GM23338 (cell line): ENCODE data around the gene MTIF2. TPM values are rescaled to one million over a fixed set of nuclear protein-coding genes. Genes with fewer than 3 reads are reported as not detected.

Source experiments
- ATAC-seq: fragments of 200-7000 bp; cut with Tn5 transposase; 3 replicates; pipeline ENCODE4 v1.9.1; 2020
- DNase-seq: peaks from one replicate; pipeline ENCODE4 v3.0.0-alpha.2; 2015; ENCODE audit warnings: low spot score
- H2AFZ ChIP-seq: fragments of 200-600 bp; sonication (generic); 2 replicates; pipeline ENCODE4 v1.8.0; 2016; ENCODE audit warnings: antibody characterized with exemption, mild to moderate bottlenecking, moderate library complexity
- H3F3A ChIP-seq: fragments of 200-600 bp; sonication (generic); replicated peaks from 2 replicates; pipeline ENCODE4 v1.8.0; 2017; ENCODE audit warnings: antibody characterized with exemption, mixed run types, low read depth
- H3K27ac ChIP-seq: fragments of 200-600 bp; sonication (generic); 2 replicates; pipeline ENCODE4 v1.6.1; 2016; ENCODE audit warnings: low read depth
- H3K27me3 ChIP-seq: fragments of 200-600 bp; sonication (generic); 2 replicates; pipeline ENCODE4 v1.8.0; 2016; ENCODE audit warnings: mild to moderate bottlenecking, mixed run types, moderate library complexity; ENCODE audit not compliant: insufficient read depth
- H3K36me3 ChIP-seq: fragments of 200-600 bp; sonication (generic); 2 replicates; pipeline ENCODE4 v1.8.0; 2016; ENCODE audit warnings: mild to moderate bottlenecking; ENCODE audit not compliant: insufficient read depth
- H3K4me1 ChIP-seq: fragments of 200-600 bp; sonication (generic); 2 replicates; pipeline ENCODE4 v1.8.0; 2016; ENCODE audit warnings: mild to moderate bottlenecking, moderate library complexity; ENCODE audit not compliant: insufficient read depth
- H3K4me2 ChIP-seq: fragments of 200-600 bp; sonication (generic); 2 replicates; pipeline ENCODE4 v1.7.1; 2017; ENCODE audit warnings: mixed run types
- H3K4me3 ChIP-seq: fragments of 200-600 bp; sonication (generic); 2 replicates; pipeline ENCODE4 v1.6.1; 2016; ENCODE audit warnings: mixed run types
- H3K79me2 ChIP-seq: fragments of 200-600 bp; sonication (generic); replicated peaks from 2 replicates; pipeline ENCODE4 v1.8.0; 2017; ENCODE audit warnings: mild to moderate bottlenecking; ENCODE audit not compliant: insufficient read depth
- H3K9me2 ChIP-seq: fragments of 200-600 bp; sonication (generic); 2 replicates; pipeline ENCODE4 v1.8.0; 2017; ENCODE audit not compliant: insufficient read depth
- H4K20me1 ChIP-seq: fragments of 200-600 bp; sonication (generic); replicated peaks from 2 replicates; pipeline ENCODE4 v1.8.0; 2017; ENCODE audit warnings: mild to moderate bottlenecking; ENCODE audit not compliant: insufficient read depth
- H3K27ac Mint-ChIP-seq: 2 replicates; pipeline ENCODE4 v1.8.0; 2020; ENCODE audit warnings: inconsistent platforms, mild to moderate bottlenecking, moderate library complexity, mixed read lengths
- H3K27me3 Mint-ChIP-seq: 3 replicates; pipeline ENCODE4 v1.8.0; 2022; ENCODE audit warnings: low read depth, mild to moderate bottlenecking, moderate library complexity, mixed read lengths, inconsistent platforms; ENCODE audit not compliant: insufficient read depth, poor library complexity
- H3K36me3 Mint-ChIP-seq: 3 replicates; pipeline ENCODE4 v1.8.0; 2021; ENCODE audit warnings: low read depth, mild to moderate bottlenecking, inconsistent platforms, moderate library complexity, mixed read lengths
- H3K4me1 Mint-ChIP-seq: 3 replicates; pipeline ENCODE4 v1.8.0; 2020; ENCODE audit warnings: mild to moderate bottlenecking, inconsistent platforms, mixed read lengths
- H3K4me3 Mint-ChIP-seq: 3 replicates; pipeline ENCODE4 v1.8.0; 2021; ENCODE audit warnings: moderate library complexity, mild to moderate bottlenecking, inconsistent platforms, mixed read lengths
- H3K9me3 Mint-ChIP-seq: 3 replicates; pipeline ENCODE4 v1.8.0; 2020; ENCODE audit warnings: moderate library complexity, mild to moderate bottlenecking, inconsistent platforms, mixed read lengths
- CREB1 ChIP-seq: fragments of 250-450 bp; sonication (Bioruptor Pico); IDR thresholded peaks from 2 replicates; pipeline ENCODE4 v1.5.0; 2020; ENCODE audit warnings: low read depth, mild to moderate bottlenecking, moderate library complexity
- ETS1 ChIP-seq: IDR thresholded peaks from 2 replicates; pipeline ENCODE4 v1.6.1; 2016; ENCODE audit warnings: antibody characterized with exemption
- EZH2 ChIP-seq: fragments of 200-600 bp; sonication (generic); IDR thresholded peaks from one replicate; pipeline ENCODE4 v1.8.0; 2017; ENCODE audit warnings: antibody characterized with exemption, mild to moderate bottlenecking, low read depth; ENCODE audit not compliant: unreplicated experiment
- EZH2phosphoT487 ChIP-seq: fragments of 200-600 bp; sonication (generic); IDR thresholded peaks from one replicate; pipeline ENCODE4 v1.8.1; 2018; ENCODE audit warnings: antibody characterized with exemption; ENCODE audit not compliant: unreplicated experiment
- JUNB ChIP-seq: IDR thresholded peaks from one replicate; pipeline ENCODE4 v1.6.1; 2016; ENCODE audit warnings: antibody characterized with exemption; ENCODE audit not compliant: unreplicated experiment
- NANOG ChIP-seq: IDR thresholded peaks from 2 replicates; pipeline ENCODE4 v1.6.1; 2016; ENCODE audit warnings: antibody characterized with exemption, borderline replicate concordance
- POLR2AphosphoS5 ChIP-seq: IDR thresholded peaks from 2 replicates; pipeline ENCODE4 v1.6.1; 2016; ENCODE audit warnings: antibody characterized with exemption, low read depth
- REST ChIP-seq: IDR thresholded peaks from one replicate; pipeline ENCODE4 v1.6.1; 2018; ENCODE audit warnings: antibody characterized with exemption; ENCODE audit not compliant: unreplicated experiment
- STAT1 ChIP-seq: IDR thresholded peaks from one replicate; pipeline ENCODE4 v1.6.1; 2016; ENCODE audit warnings: antibody characterized with exemption; ENCODE audit not compliant: unreplicated experiment
- ZNF114 ChIP-seq: fragments of 250-450 bp; sonication (Bioruptor Pico); IDR thresholded peaks from 2 replicates; pipeline ENCODE4 v1.5.0; 2020; ENCODE audit warnings: mild to moderate bottlenecking, moderate library complexity
- ZNF462 ChIP-seq: fragments of 250-450 bp; sonication (Bioruptor Pico); IDR thresholded peaks from 2 replicates; pipeline ENCODE4 v1.5.0; 2020; ENCODE audit warnings: mild to moderate bottlenecking, moderate library complexity
- polyA plus RNA-seq: library from polyadenylated mRNA; unstranded; fragments of >200 nt; fragmentation: Nextera tagmentation; extraction: Ambion mirVana; gene quantifications from 2 replicates; pipeline ENCODE4 v1.2.1, GENCODE V29; 2016
- total RNA-seq: library from RNA; depleted of rRNA; stranded (reverse); fragments of >200 nt; shearing (Covaris generic); gene quantifications from 2 replicates; pipeline ENCODE4 v1.2.3, GENCODE V29; 2014

Gene MTIF2
- total and polyA plus RNA-seq, 2 experiments from 2014 or later: 32.5 to 38.9 TPM

GRCh38 chr2:55233658-55233940, 35.4 kb downstream of the MTIF2 start:
- DNase-seq (no peak), ATAC-seq (no peak)
- Mint-ChIP-seq H3K36me3 (peaks cover 51% of the 10 kb centered on the region), H3K4me3 (peak overlapping the region; percentile 94), H3K27ac (peak overlapping the region; percentile 99), H3K9me3 (no peaks in the 10 kb centered on the region; the same call in 2 of the 3 replicates), H3K27me3 (peaks cover 35% of the 10 kb centered on the region), H3K4me1 (peaks cover 18% of the 10 kb centered on the region)
- TF ChIP-seq NANOG (no peak), EZH2phosphoT487 (no peak), REST (no peak), ZNF462 (no peak), STAT1 (no peak), EZH2 (no peak), CREB1 (CRISPR knock-in tag) (no peak), POLR2AphosphoS5 (no peak), ETS1 (no peak), ZNF114 (CRISPR knock-in tag) (no peak), JUNB (no peak)
- Histone ChIP-seq H2AFZ (no peak overlapping the region), H3F3A (peaks cover 41% of the 10 kb centered on the region), H3K4me3 (peak overlapping the region; percentile 90), H3K4me2 (peak overlapping the region; percentile 94), H3K27me3 (no peaks in the 10 kb centered on the region), H3K4me1 (peaks cover 18% of the 10 kb centered on the region), H3K79me2 (peaks cover 44% of the 10 kb centered on the region), H4K20me1 (peaks cover 16% of the 10 kb centered on the region; the same call in 1 of the 2 replicates), H3K36me3 (peaks cover 38% of the 10 kb centered on the region), H3K27ac (peak overlapping the region; percentile 79), H3K9me2 (0 out of 2 replicates have a peak, but pooled peaks cover 6% of the 10 kb centered on the region)
